Fibroblast of lung (primary cell): Measurements from ENCODE around the gene SYT12.

Experiments used
- EZH2 ChIP-seq: IDR thresholded peaks from 2 replicates; pipeline ENCODE4 v1.5.1; 2012; ENCODE audit warnings: low read length, control low read depth, mild to moderate bottlenecking; ENCODE audit errors: missing control alignments
- TF ChIP-seq, protein P1 (sequence below), 2 donors: IDR thresholded peaks in 1 of 2; conservative IDR thresholded peaks in 1 of 2; 1 replicate in 1 of 2; 2 replicates in 1 of 2; pipeline ENCODE4 v1.5.1; 2011 to 2012; ENCODE audit warnings: low read length in 2 of 2, control low read depth in 1 of 2, inconsistent platforms in 1 of 2, low read depth in 1 of 2, mild to moderate bottlenecking in 1 of 2

DNA sequence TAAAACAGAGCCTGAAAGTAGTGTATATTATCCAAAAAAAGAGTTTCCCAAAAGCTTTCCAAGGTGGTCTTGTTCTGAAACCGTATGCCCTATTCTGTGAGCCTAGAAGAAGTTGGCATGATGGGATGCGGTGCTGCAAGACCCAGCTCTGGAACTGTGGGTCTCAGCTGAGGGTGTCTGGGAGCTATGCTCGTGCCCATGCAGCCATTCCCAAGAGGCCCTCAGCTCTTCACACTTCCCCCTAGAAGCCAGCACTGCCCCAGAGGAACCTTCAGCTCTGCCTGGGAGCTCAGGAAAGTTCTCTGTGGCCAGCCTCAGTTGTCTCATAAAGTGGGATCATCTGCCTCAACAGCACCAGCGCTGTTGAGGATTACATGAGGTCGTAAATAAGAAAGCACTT, 6.4 kb upstream of the SYT12 start:
- TF ChIP-seq, protein P1, sequence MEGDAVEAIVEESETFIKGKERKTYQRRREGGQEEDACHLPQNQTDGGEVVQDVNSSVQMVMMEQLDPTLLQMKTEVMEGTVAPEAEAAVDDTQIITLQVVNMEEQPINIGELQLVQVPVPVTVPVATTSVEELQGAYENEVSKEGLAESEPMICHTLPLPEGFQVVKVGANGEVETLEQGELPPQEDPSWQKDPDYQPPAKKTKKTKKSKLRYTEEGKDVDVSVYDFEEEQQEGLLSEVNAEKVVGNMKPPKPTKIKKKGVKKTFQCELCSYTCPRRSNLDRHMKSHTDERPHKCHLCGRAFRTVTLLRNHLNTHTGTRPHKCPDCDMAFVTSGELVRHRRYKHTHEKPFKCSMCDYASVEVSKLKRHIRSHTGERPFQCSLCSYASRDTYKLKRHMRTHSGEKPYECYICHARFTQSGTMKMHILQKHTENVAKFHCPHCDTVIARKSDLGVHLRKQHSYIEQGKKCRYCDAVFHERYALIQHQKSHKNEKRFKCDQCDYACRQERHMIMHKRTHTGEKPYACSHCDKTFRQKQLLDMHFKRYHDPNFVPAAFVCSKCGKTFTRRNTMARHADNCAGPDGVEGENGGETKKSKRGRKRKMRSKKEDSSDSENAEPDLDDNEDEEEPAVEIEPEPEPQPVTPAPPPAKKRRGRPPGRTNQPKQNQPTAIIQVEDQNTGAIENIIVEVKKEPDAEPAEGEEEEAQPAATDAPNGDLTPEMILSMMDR (conservative IDR thresholded peaks at IDR 0.05 in 1 of 2, IDR thresholded peaks at IDR 0.05 in 1 of 2; ENCODE audit: low read depth in 1 of 2, low read length in 2 of 2) = no peak
- TF ChIP-seq EZH2 = no peak
